ENCODE measurements around the gene BAD.

- no peak for TF ChIP-seq CTCF (IDR thresholded peaks at IDR 0.05)
- TF ChIP-seq POLR2AphosphoS5 (IDR thresholded peaks at IDR 0.05) = no peak
- TF ChIP-seq POLR2A (IDR thresholded peaks at IDR 0.05) = no peak
- no peak for TF ChIP-seq EP300 (IDR thresholded peaks at IDR 0.05)
Observed at GRCh38 chr11:64249563-64250414, 34.7 kb downstream of the BAD start.

Measured in stomach (tissue), 4 donors.